Measurements from ENCODE around the gene AKAP12.

GRCh38 chr6:151365233-151365632 is 125.5 kb downstream of the AKAP12 start:
- no peak for TF ChIP-seq CTCF (IDR thresholded peaks at IDR 0.05)
- TF ChIP-seq EZH2 (IDR thresholded peaks at IDR 0.05): no peak
- no peak for TF ChIP-seq EZH2phosphoT487 (IDR thresholded peaks at IDR 0.05)
